Stimulated activated naive B cell treated with anti-CD40 and anti-IgM and Interleukin-4, amounts not matched to agents 10 μg/mL and 1 μg/mL and 100 μg/mL, for 72 hours (primary cell): ENCODE measurements around the gene PNPLA7.
A peak's percentile ranks its signal among the peaks of the same experiment; 100 is the strongest.

Experiments
- ATAC-seq, 2 donors: fragments of 150-1000 bp; cut with Tn5 transposase; replicated peaks; 2 replicates each; pipeline ENCODE4 v1.10.0; 2021; ENCODE audit warnings: moderate library complexity in 1 of 2
- DNase-seq: peaks from one replicate; pipeline ENCODE4 v3.0.0; 2021
- H3K27ac Mint-ChIP-seq: one replicate; pipeline ENCODE4 v1.8.0; 2022; ENCODE audit warnings: mild to moderate bottlenecking, mixed read lengths
- H3K27me3 Mint-ChIP-seq, 2 donors: one replicate each; pipeline ENCODE4 v1.8.0; 2022; ENCODE audit warnings: mixed read lengths in 2 of 2
- H3K36me3 Mint-ChIP-seq, 2 donors: one replicate each; pipeline ENCODE4 v1.8.0; 2022; ENCODE audit warnings: mixed read lengths in 2 of 2, mild to moderate bottlenecking in 1 of 2
- H3K4me1 Mint-ChIP-seq, 2 donors: one replicate each; pipeline ENCODE4 v1.8.0; 2022; ENCODE audit warnings: mixed read lengths in 2 of 2, mild to moderate bottlenecking in 1 of 2
- H3K4me3 Mint-ChIP-seq, 2 donors: one replicate each; pipeline ENCODE4 v1.8.0; 2022; ENCODE audit warnings: mild to moderate bottlenecking in 2 of 2, mixed read lengths in 2 of 2, moderate library complexity in 1 of 2
- H3K9me3 Mint-ChIP-seq, 2 donors: one replicate each; pipeline ENCODE4 v1.8.0; 2022; ENCODE audit warnings: mixed read lengths in 2 of 2, mild to moderate bottlenecking in 1 of 2

Gene PNPLA7

GRCh38 chr9:137494104-137494544, 56.1 kb downstream of the PNPLA7 start:
- no peak for DNase-seq
- Mint-ChIP-seq H3K4me1 (peaks cover 0 to 7% of the 10 kb centered on the region in 2 donors), H3K27me3 (no peaks in the 10 kb centered on the region), H3K4me3 (no peak overlapping the region), H3K27ac (peak overlapping the region; percentile 39), H3K36me3 (peaks cover 8 to 34% of the 10 kb centered on the region in 2 donors), H3K9me3 (no peaks in the 10 kb centered on the region)
- no peak for ATAC-seq

GRCh38 chr9:137493364-137494103, 56.7 kb downstream of the PNPLA7 start:
- ATAC-seq (no peak), DNase-seq (no peak)
- Mint-ChIP-seq H3K4me1 (peaks cover 0 to 4% of the 10 kb centered on the region in 2 donors), H3K36me3 (peaks cover 8 to 31% of the 10 kb centered on the region in 2 donors), H3K4me3 (no peak overlapping the region), H3K27ac (no peak overlapping the region), H3K9me3 (no peaks in the 10 kb centered on the region), H3K27me3 (no peaks in the 10 kb centered on the region)

- Mint-ChIP-seq H3K4me3 (no peak overlapping the region), H3K27me3 (no peaks in the 10 kb centered on the region), H3K4me1 (peaks cover 0 to 4% of the 10 kb centered on the region in 2 donors), H3K36me3 (peaks cover 8 to 29% of the 10 kb centered on the region in 2 donors), H3K9me3 (no peaks in the 10 kb centered on the region), H3K27ac (no peak overlapping the region)
- DNase-seq (no peak), ATAC-seq (peak; percentile 67 to 72)
Observed at GRCh38 chr9:137492464-137493363, 57.5 kb downstream of the PNPLA7 start.

GRCh38 chr9:137491735-137492432, 58.3 kb downstream of the PNPLA7 start:
- Mint-ChIP-seq H3K36me3 (peaks cover 9 to 29% of the 10 kb centered on the region in 2 donors), H3K9me3 (no peaks in the 10 kb centered on the region), H3K27ac (no peak overlapping the region), H3K27me3 (no peaks in the 10 kb centered on the region), H3K4me3 (no peak overlapping the region), H3K4me1 (peaks cover 0 to 4% of the 10 kb centered on the region in 2 donors)
- DNase-seq (no peak), ATAC-seq (no peak)

GRCh38 chr9:137490532-137491186, 59.5 kb downstream of the PNPLA7 start:
- H3K36me3 Mint-ChIP-seq: peaks cover 9 to 29% of the 10 kb centered on the region in 2 donors
- H3K27ac Mint-ChIP-seq: no peak overlapping the region
- no peak for ATAC-seq
- DNase-seq: no peak
- H3K4me3 Mint-ChIP-seq: no peak overlapping the region
- no peaks in the 10 kb centered on the region for H3K27me3 Mint-ChIP-seq
- peaks cover 0 to 4% of the 10 kb centered on the region in 2 donors for H3K4me1 Mint-ChIP-seq
- no peaks in the 10 kb centered on the region for H3K9me3 Mint-ChIP-seq

GRCh38 chr9:137488906-137489305, 61.3 kb downstream of the PNPLA7 start:
- no peak overlapping the region for H3K27ac Mint-ChIP-seq
- no peaks in the 10 kb centered on the region for H3K4me1 Mint-ChIP-seq
- no peaks in the 10 kb centered on the region for H3K9me3 Mint-ChIP-seq
- no peak overlapping the region for H3K4me3 Mint-ChIP-seq
- DNase-seq (no peak), ATAC-seq (no peak)
- peaks cover 9 to 23% of the 10 kb centered on the region in 2 donors for H3K36me3 Mint-ChIP-seq
- H3K27me3 Mint-ChIP-seq: no peaks in the 10 kb centered on the region

GRCh38 chr9:137488327-137488653, 61.9 kb downstream of the PNPLA7 start:
- H3K4me1 Mint-ChIP-seq: no peaks in the 10 kb centered on the region
- no peak overlapping the region for H3K4me3 Mint-ChIP-seq
- no peaks in the 10 kb centered on the region for H3K27me3 Mint-ChIP-seq
- H3K9me3 Mint-ChIP-seq: no peaks in the 10 kb centered on the region
- no peak overlapping the region for H3K27ac Mint-ChIP-seq
- DNase-seq (no peak), ATAC-seq (no peak)
- peaks cover 9 to 23% of the 10 kb centered on the region in 2 donors for H3K36me3 Mint-ChIP-seq

- Mint-ChIP-seq H3K4me1 (no peaks in the 10 kb centered on the region), H3K4me3 (no peak overlapping the region), H3K27me3 (no peaks in the 10 kb centered on the region), H3K27ac (no peak overlapping the region), H3K36me3 (peaks cover 9 to 23% of the 10 kb centered on the region in 2 donors), H3K9me3 (no peaks in the 10 kb centered on the region)
- ATAC-seq: no peak
- no peak for DNase-seq
Observed at GRCh38 chr9:137487454-137488326, 62.5 kb downstream of the PNPLA7 start.

GRCh38 chr9:137486545-137487453, 63.4 kb downstream of the PNPLA7 start:
- Mint-ChIP-seq H3K9me3 (no peaks in the 10 kb centered on the region), H3K4me3 (no peak overlapping the region), H3K4me1 (peaks cover 4 to 7% of the 10 kb centered on the region in 2 donors), H3K27me3 (no peaks in the 10 kb centered on the region), H3K36me3 (peaks cover 9 to 20% of the 10 kb centered on the region in 2 donors), H3K27ac (no peak overlapping the region)
- ATAC-seq (no peak), DNase-seq (no peak)

- no peak overlapping the region for H3K4me3 Mint-ChIP-seq
- no peaks in the 10 kb centered on the region for H3K9me3 Mint-ChIP-seq
- H3K36me3 Mint-ChIP-seq: peaks cover 6 to 17% of the 10 kb centered on the region in 2 donors
- DNase-seq (no peak), ATAC-seq (no peak)
- H3K4me1 Mint-ChIP-seq: peaks cover 4 to 11% of the 10 kb centered on the region in 2 donors
- no peaks in the 10 kb centered on the region for H3K27me3 Mint-ChIP-seq
- H3K27ac Mint-ChIP-seq: no peak overlapping the region
Observed at GRCh38 chr9:137486141-137486490, 64.1 kb downstream of the PNPLA7 start.

GRCh38 chr9:137485343-137486140, 64.7 kb downstream of the PNPLA7 start:
- peaks cover 4 to 11% of the 10 kb centered on the region in 2 donors for H3K4me1 Mint-ChIP-seq
- peaks cover 4 to 14% of the 10 kb centered on the region in 2 donors for H3K36me3 Mint-ChIP-seq
- H3K9me3 Mint-ChIP-seq: no peaks in the 10 kb centered on the region
- no peaks in the 10 kb centered on the region for H3K27me3 Mint-ChIP-seq
- no peak for ATAC-seq
- no peak for DNase-seq
- no peak overlapping the region for H3K27ac Mint-ChIP-seq
- no peak overlapping the region for H3K4me3 Mint-ChIP-seq
